ENCODE data around the gene POGZ. TPM values are rescaled to one million over a fixed set of nuclear protein-coding genes. Genes with fewer than 3 reads are reported as not detected.

Gene POGZ, protein sequence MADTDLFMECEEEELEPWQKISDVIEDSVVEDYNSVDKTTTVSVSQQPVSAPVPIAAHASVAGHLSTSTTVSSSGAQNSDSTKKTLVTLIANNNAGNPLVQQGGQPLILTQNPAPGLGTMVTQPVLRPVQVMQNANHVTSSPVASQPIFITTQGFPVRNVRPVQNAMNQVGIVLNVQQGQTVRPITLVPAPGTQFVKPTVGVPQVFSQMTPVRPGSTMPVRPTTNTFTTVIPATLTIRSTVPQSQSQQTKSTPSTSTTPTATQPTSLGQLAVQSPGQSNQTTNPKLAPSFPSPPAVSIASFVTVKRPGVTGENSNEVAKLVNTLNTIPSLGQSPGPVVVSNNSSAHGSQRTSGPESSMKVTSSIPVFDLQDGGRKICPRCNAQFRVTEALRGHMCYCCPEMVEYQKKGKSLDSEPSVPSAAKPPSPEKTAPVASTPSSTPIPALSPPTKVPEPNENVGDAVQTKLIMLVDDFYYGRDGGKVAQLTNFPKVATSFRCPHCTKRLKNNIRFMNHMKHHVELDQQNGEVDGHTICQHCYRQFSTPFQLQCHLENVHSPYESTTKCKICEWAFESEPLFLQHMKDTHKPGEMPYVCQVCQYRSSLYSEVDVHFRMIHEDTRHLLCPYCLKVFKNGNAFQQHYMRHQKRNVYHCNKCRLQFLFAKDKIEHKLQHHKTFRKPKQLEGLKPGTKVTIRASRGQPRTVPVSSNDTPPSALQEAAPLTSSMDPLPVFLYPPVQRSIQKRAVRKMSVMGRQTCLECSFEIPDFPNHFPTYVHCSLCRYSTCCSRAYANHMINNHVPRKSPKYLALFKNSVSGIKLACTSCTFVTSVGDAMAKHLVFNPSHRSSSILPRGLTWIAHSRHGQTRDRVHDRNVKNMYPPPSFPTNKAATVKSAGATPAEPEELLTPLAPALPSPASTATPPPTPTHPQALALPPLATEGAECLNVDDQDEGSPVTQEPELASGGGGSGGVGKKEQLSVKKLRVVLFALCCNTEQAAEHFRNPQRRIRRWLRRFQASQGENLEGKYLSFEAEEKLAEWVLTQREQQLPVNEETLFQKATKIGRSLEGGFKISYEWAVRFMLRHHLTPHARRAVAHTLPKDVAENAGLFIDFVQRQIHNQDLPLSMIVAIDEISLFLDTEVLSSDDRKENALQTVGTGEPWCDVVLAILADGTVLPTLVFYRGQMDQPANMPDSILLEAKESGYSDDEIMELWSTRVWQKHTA (N-terminal part only)
- total RNA-seq, result 86.9 TPM
- 32.1 TPM for polyA plus RNA-seq

DNA sequence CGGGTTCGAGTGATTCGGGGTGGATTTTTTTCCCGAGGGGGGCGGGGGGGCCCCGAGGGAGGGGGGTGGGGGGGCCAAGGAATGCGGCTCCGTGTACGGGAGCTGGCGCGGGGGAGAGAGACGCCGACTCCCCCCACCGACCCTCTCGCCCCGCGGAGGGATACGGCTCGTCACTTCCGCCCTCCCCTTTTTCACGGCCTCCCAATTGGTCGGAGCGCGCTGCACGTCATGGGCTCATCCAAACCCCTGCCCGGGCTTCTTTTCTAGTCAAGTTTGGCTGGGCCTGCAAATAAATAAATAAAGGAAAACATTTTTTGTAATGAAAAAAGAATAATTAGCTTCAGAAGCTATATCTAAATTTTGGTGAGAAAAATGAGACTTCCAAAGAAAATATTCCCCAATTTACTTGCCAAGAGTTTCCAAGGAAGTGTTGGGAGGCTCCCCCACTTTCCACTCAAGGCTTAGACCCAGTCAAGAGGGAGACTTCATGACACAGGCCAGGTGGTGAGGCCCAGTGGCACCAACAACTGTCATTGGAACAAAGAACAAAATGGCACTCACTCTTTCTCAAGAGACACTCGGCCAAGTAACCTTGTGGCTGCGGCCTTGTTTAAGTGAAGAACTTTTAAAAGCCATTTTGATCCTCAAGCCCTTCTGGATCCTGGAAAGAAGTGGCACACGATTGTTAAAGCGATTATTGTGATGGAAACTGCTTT is at the start of gene POGZ:
TSS of gene POGZ (minus strand) at position 164 of the 716 bp plus-strand sequence. CDS start 17,290 bp downstream, outside the sequence.
- Histone ChIP-seq H3K4me3 (ENCODE audit: low read depth, low read length) (peak within 1 kb of the TSS; percentile 97), H3K4me1 (ENCODE audit: insufficient read depth) (no peaks in the 10 kb centered on the region), H3K27ac (ENCODE audit: low read depth) (peak within 1 kb of the TSS; percentile 97), H3K36me3 (ENCODE audit: insufficient read depth) (no peaks in the 10 kb centered on the region)
- WGBS, result 12% methylated on average over 30 of the region's 30 CpGs
- DNase-seq (ENCODE audit: extremely low spot score), result peak; percentile 93

DNA sequence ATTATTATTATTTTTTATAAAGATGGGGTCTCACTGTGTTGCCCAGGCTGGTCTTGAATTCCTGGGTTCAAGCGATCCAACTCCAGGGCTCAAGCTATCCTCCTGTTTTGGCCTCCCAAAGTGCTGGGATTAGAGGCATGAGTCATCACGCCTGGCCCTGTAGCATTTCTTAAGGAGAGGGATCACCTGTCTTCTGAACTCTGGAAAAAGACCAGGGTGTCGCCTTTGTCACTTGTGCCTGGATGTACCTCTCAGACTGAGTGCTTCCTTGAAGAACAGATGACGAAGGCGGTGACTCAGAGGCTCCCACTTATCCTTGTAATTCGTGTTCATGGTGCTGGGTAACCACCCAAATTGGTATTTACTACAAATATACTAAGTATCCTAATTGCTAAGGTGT is 49.5 kb upstream of the POGZ start:
- WGBS, result 86% methylated on average over 6 of the region's 6 CpGs

DNA sequence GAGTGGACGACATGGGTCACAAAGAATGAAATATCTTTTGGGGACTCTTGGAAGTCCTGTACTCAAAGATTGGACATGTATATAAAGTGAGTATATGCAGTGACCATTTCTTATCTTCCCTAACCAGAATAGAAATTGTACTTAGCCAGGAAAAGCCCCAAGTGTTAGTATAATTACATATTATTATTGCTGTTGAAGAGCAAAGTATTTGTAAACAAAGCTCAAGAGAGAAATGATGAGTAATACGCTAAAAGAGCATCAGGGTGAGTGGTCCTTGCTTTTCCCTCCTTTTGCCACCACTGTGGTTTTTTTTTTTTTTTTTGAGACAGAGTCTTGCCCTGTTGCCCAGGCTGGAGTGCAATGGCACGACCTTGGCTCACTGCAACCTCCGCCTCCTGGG is 45.5 kb upstream of the POGZ start:
- no peak for DNase-seq (ENCODE audit: extremely low spot score)
- no peaks in the 10 kb centered on the region for H3K36me3 ChIP-seq (ENCODE audit: insufficient read depth)
- H3K4me1 ChIP-seq (ENCODE audit: insufficient read depth), result no peaks in the 10 kb centered on the region
- no peak overlapping the region for H3K4me3 ChIP-seq (ENCODE audit: low read depth, low read length)
- H3K27ac ChIP-seq (ENCODE audit: low read depth), result no peak overlapping the region
- WGBS, result 78% methylated on average over 4 of the region's 4 CpGs

More for the DNA sequence above, 49.5 kb upstream of the POGZ start:
- Histone ChIP-seq H3K36me3 (ENCODE audit: insufficient read depth) (no peaks in the 10 kb centered on the region), H3K4me1 (ENCODE audit: insufficient read depth) (no peaks in the 10 kb centered on the region), H3K4me3 (ENCODE audit: low read depth, low read length) (no peak overlapping the region), H3K27ac (ENCODE audit: low read depth) (no peak overlapping the region)
- no peak for DNase-seq (ENCODE audit: extremely low spot score)

DNA sequence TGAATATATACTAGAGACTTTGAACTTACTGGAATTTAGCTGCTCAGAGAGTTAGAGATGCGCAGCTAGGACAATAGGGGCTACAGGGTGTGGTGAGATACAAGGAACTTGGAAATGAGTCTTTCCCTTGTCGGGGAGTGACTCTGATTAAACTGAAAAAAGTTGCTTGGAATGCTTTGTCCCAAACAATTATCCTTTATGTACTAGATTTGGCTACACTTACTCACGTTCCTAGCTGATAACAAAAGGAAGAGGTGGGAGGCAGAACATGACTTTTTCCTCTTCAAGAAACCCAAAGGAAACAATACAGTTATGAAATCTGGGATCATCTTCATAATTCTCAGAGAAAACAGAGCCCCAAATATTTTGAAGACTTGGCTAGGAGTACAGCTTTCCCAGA is 45.0 kb upstream of the POGZ start:
- WGBS, result 47% methylated on average over 3 of the region's 3 CpGs
- DNase-seq (ENCODE audit: extremely low spot score), result no peak
- no peaks in the 10 kb centered on the region for H3K4me1 ChIP-seq (ENCODE audit: insufficient read depth)

DNA sequence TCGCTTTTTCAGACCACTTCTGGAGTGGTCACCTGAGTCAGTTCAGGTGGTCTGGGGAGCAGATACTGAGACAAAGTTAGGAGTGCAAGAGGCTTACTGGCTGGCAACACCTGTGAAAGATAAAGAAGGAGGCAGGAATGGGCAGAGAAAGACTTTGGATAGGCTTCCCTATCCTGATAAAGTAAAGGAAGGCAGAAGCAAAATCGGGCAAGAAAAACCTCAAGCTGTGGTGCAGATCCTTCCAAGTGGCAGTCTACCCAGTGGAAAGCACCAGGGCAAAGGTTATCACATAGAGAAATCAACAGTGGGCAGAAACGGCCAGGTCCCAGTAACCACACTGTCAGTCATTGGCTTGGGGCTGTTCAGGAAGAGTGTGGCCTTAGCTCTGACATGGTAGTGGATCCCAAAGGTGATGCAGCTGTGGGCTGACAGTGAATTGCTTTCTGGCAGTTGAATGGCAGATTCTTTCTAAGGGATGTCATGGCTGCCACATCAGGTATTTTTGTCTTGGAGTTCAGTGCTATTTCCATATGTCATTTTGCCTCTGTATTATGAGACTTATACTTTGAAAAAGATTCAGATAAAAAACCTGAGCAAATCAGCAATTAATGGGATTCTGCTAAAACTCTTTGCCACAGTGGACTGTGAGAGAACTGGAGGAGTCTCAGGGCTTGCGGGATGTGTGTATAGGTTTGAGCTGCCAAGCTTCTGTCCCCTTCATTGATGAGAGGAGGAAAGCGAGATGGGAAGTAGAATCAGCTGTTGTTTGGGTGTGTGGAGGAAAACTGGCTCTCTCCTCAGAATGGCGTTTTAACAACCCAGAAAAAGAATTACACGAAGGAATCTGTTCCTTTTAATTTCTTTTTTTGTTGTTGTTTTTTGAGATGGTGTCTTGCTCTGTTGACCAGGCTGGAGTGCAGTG is 43.8 kb upstream of the POGZ start:
- WGBS, result 63% methylated on average over 7 of the region's 7 CpGs
- no peak for DNase-seq (ENCODE audit: extremely low spot score)
- H3K36me3 ChIP-seq (ENCODE audit: insufficient read depth), result no peaks in the 10 kb centered on the region
- H3K4me3 ChIP-seq (ENCODE audit: low read depth, low read length), result no peak overlapping the region
- no peaks in the 10 kb centered on the region for H3K4me1 ChIP-seq (ENCODE audit: insufficient read depth)
- H3K27ac ChIP-seq (ENCODE audit: low read depth), result no peak overlapping the region

More for the DNA sequence above, 45.0 kb upstream of the POGZ start:
- Histone ChIP-seq H3K36me3 (ENCODE audit: insufficient read depth) (no peaks in the 10 kb centered on the region), H3K4me3 (ENCODE audit: low read depth, low read length) (no peak overlapping the region), H3K27ac (ENCODE audit: low read depth) (no peak overlapping the region)

DNA sequence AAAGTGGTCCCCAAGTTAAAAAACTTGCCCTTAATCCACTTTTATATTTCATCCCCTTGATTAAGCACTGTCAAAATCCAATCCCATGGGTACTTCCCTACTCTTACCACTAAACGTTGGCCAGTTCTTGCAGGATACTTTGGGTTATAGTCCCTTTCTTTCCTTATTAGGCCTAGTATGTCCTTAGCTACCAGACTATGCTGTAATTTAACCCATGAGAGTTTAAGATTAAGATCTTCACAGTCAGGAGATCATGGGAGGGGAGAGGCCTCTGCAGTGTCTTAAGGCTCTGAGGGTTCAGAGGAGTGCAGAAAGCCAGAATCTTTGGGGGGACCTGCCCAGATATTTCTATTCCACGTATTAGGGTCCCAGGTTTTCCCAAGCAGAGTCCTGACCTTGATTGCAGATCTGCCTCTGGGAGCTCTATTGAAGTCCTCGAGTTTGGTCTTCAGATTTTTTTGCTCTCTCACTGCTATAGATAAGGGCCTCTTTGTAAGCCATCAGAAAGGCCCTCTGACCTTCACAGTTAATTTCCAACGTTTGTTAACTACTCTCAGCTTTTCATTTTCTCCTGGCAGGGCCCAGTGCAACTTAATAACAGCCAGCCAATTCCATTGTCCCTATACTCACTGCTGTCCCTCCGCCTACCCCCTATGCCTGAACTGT is 42.9 kb upstream of the POGZ start:
- H3K27ac ChIP-seq (ENCODE audit: low read depth), result no peak overlapping the region
- no peaks in the 10 kb centered on the region for H3K36me3 ChIP-seq (ENCODE audit: insufficient read depth)
- H3K4me1 ChIP-seq (ENCODE audit: insufficient read depth), result no peaks in the 10 kb centered on the region
- DNase-seq (ENCODE audit: extremely low spot score), result no peak
- 54% methylated on average over 5 of the region's 5 CpGs for WGBS
- H3K4me3 ChIP-seq (ENCODE audit: low read depth, low read length), result no peak overlapping the region

DNA sequence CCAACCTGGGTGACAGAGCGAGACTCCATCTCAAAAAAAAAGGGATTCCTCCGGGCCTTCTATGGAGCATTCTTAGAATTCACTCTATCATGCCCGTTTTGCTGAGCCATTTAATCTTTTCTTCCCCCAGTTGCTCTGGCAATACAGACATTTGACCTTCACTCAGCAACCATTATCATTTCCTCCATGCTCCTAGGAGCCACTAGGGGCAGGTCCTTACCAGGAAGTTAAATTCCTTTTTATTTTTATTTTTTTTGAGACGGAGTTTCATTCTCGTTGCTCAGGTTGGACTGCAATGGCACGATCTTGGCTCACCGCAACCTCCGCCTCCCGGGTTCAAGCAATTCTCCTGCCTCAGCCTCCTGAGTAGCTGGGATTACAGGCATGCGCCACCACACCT is 42.2 kb upstream of the POGZ start:
- DNase-seq (ENCODE audit: extremely low spot score), result no peak
- Histone ChIP-seq H3K4me1 (ENCODE audit: insufficient read depth) (no peaks in the 10 kb centered on the region), H3K4me3 (ENCODE audit: low read depth, low read length) (no peak overlapping the region), H3K27ac (ENCODE audit: low read depth) (no peak overlapping the region), H3K36me3 (ENCODE audit: insufficient read depth) (no peaks in the 10 kb centered on the region)
- 80% methylated on average over 10 of the region's 10 CpGs for WGBS

DNA sequence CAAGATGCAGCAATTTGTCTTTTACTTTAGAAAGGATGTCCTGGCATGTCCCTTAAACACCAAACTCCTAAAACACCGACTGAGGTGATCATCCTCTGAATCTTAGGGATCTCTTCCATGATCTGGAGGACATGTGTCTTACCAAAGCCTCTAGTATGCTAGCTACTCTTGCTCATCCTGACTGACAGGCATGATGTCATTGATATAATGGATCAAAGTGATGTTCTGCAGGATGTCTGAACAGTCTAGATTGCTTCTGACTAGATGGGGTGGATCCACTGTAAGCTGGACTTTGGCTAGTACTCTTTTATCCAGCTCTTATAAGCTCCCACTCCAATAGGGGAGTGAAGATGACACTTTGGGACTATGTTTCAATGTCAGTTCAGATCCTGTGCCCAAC is 40.6 kb upstream of the POGZ start:
- Histone ChIP-seq H3K4me1 (ENCODE audit: insufficient read depth) (no peaks in the 10 kb centered on the region), H3K36me3 (ENCODE audit: insufficient read depth) (no peaks in the 10 kb centered on the region), H3K4me3 (ENCODE audit: low read depth, low read length) (no peak overlapping the region), H3K27ac (ENCODE audit: low read depth) (no peak overlapping the region)
- DNase-seq (ENCODE audit: extremely low spot score), result no peak
- WGBS, result 93% methylated on average over 1 of the region's 1 CpG

DNA sequence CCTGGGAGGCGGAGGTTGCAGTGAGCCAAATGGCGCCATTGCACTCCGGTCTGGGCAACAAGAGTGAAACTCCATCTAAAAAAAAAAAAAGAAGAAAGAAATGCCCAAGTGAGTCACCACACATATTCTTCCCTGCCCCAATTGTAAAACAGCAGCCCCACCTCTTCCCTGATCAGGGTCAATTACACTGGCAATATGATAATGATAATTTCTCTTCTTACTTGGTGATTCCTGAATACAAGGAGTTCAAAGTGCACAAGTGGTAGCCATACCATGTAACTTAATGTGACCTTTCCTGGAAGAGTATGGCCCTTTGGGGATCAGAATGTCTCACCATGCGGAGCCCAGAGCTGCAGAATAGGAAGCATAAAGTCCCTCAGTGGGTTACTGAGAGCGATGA is 40.1 kb upstream of the POGZ start:
- no peak for DNase-seq (ENCODE audit: extremely low spot score)
- WGBS, result 93% methylated on average over 5 of the region's 5 CpGs
- H3K4me1 ChIP-seq (ENCODE audit: insufficient read depth), result no peaks in the 10 kb centered on the region
- H3K36me3 ChIP-seq (ENCODE audit: insufficient read depth), result no peaks in the 10 kb centered on the region
- H3K4me3 ChIP-seq (ENCODE audit: low read depth, low read length), result no peak overlapping the region
- H3K27ac ChIP-seq (ENCODE audit: low read depth), result no peak overlapping the region

DNA sequence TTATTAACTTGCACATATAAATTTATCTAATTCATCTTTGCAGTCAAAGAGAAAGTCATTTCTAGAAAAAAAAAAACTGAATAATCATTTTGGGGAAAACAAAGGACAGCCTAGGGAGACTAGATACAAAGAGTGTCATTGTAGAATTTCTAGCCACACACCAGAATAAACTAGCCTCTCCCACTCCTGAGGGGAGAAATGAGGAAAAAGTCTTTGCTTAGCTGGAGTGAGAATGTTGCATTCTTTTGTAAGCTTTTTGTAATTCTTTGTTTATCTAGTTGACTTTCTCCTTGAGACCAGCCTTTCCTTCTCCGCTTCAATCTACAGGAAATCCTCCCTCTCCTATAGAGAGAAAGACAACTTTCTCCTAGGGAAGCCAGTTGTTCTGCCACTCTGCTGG is 36.0 kb upstream of the POGZ start:
- 53% methylated on average over 1 of the region's 1 CpG for WGBS
- Histone ChIP-seq H3K27ac (ENCODE audit: low read depth) (no peak overlapping the region), H3K36me3 (ENCODE audit: insufficient read depth) (no peaks in the 10 kb centered on the region), H3K4me1 (ENCODE audit: insufficient read depth) (no peaks in the 10 kb centered on the region), H3K4me3 (ENCODE audit: low read depth, low read length) (no peak overlapping the region)
- no peak for DNase-seq (ENCODE audit: extremely low spot score)

DNA sequence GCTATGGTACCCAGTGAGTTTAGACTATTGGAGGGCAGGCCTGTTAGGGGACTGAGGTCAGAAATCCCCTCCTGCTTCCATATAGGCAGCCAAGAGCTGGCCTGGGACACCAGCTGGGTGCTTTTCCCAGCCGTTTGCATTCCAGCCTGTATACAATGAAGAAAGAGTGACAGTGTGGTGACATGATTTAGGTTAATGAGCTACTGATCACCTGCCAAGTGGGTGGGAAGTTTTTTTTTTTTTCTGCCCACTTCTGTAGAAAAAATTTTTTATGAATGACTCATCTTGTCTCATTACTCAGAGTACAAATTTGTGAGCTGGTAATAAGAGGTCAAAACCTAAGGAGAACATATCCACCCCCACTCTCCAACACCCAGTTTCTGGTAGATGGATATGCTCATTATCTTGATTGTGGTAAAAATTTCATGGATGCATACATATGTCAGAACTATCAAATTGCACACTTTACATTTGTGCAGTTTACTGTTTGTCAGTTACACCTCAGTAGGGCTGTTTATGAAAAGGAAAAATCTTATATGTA is 35.5 kb upstream of the POGZ start:
- Histone ChIP-seq H3K36me3 (ENCODE audit: insufficient read depth) (no peaks in the 10 kb centered on the region), H3K4me3 (ENCODE audit: low read depth, low read length) (no peak overlapping the region), H3K27ac (ENCODE audit: low read depth) (no peak overlapping the region), H3K4me1 (ENCODE audit: insufficient read depth) (no peaks in the 10 kb centered on the region)
- WGBS, result 3% methylated on average over 1 of the region's 1 CpG
- DNase-seq (ENCODE audit: extremely low spot score), result no peak

DNA sequence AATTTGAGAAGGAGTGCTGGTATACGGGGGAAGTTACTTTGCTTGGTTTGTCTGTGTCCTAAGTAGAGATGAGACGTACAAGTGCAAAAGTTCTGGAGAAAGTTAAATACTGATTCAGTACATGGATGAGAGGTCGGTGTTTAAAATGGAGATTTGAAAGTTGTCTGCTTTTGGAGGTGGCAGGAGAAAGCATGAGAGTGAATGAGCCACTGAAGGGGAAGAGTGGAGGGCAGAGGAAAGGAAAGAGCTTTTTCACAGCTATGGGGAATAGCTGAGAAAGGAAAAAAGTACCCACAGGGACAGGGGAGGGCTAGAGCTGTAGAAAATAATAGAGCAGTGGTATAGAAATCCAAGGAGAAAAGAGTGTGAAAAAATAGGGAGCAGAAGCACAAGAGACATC is 33.7 kb upstream of the POGZ start:
- Histone ChIP-seq H3K4me3 (ENCODE audit: low read depth, low read length) (no peak overlapping the region), H3K36me3 (ENCODE audit: insufficient read depth) (no peaks in the 10 kb centered on the region), H3K27ac (ENCODE audit: low read depth) (no peak overlapping the region), H3K4me1 (ENCODE audit: insufficient read depth) (no peaks in the 10 kb centered on the region)
- 86% methylated on average over 3 of the region's 3 CpGs for WGBS
- DNase-seq (ENCODE audit: extremely low spot score), result no peak

Measured in urinary bladder (tissue), 4 donors.